HUES6 (cell line): Measurements from ENCODE around the gene SOX4.

Experiments used
- H3K27ac ChIP-seq: 2 replicates; pipeline ENCODE4 v1.7.0; 2013; ENCODE audit warnings: low read depth, mild to moderate bottlenecking, low read length, inconsistent platforms
- H3K27me3 ChIP-seq: 2 replicates; pipeline ENCODE4 v1.6.1; 2013; ENCODE audit warnings: low read length; ENCODE audit not compliant: control insufficient read depth, insufficient read depth
- H3K36me3 ChIP-seq: 2 replicates; pipeline ENCODE4 v1.6.1; 2013; ENCODE audit warnings: low read length; ENCODE audit not compliant: control insufficient read depth, insufficient read depth
- H3K4me1 ChIP-seq: 2 replicates; pipeline ENCODE4 v1.6.1; 2013; ENCODE audit warnings: low read length; ENCODE audit not compliant: control insufficient read depth, insufficient read depth
- H3K4me3 ChIP-seq: 2 replicates; pipeline ENCODE4 v1.5.1; 2013; ENCODE audit warnings: low read depth, low read length
- H3K9ac ChIP-seq: one replicate; pipeline ENCODE4 v1.6.1; 2013; ENCODE audit warnings: mild to moderate bottlenecking, low read length
- H3K9me3 ChIP-seq: 2 replicates; pipeline ENCODE4 v1.6.1; 2013; ENCODE audit warnings: low read depth, low read length; ENCODE audit not compliant: control insufficient read depth, insufficient read depth

The SOX4 gene

GRCh38 chr6:21586300-21586699 lies 7.3 kb upstream of the SOX4 start:
- H3K4me3 ChIP-seq, result peak overlapping the region; percentile 83; the same call in 1 of the 2 replicates
- H3K27me3 ChIP-seq, result peaks cover 9% of the 10 kb centered on the region; the same call in 1 of the 2 replicates
- H3K36me3 ChIP-seq, result no peaks in the 10 kb centered on the region
- no peak overlapping the region for H3K9ac ChIP-seq
- H3K27ac ChIP-seq, result no peak overlapping the region
- H3K9me3 ChIP-seq, result peaks cover 10% of the 10 kb centered on the region
- no peaks in the 10 kb centered on the region for H3K4me1 ChIP-seq

GRCh38 chr6:21586740-21587178 lies 6.8 kb upstream of the SOX4 start:
- H3K4me1 ChIP-seq, result no peaks in the 10 kb centered on the region
- peaks cover 9% of the 10 kb centered on the region; the same call in 1 of the 2 replicates for H3K27me3 ChIP-seq
- peak overlapping the region; percentile 83 for H3K4me3 ChIP-seq
- no peak overlapping the region for H3K27ac ChIP-seq
- H3K9me3 ChIP-seq, result peaks cover 9% of the 10 kb centered on the region
- peak overlapping the region; percentile 68 for H3K9ac ChIP-seq
- H3K36me3 ChIP-seq, result no peaks in the 10 kb centered on the region

GRCh38 chr6:21587179-21587960 lies 6.2 kb upstream of the SOX4 start:
- no peak overlapping the region for H3K27ac ChIP-seq
- H3K4me1 ChIP-seq, result no peaks in the 10 kb centered on the region
- H3K27me3 ChIP-seq, result peaks cover 9% of the 10 kb centered on the region; the same call in 1 of the 2 replicates
- peaks cover 4% of the 10 kb centered on the region; the same call in 1 of the 2 replicates for H3K9me3 ChIP-seq
- peak overlapping the region; percentile 83 for H3K4me3 ChIP-seq
- no peaks in the 10 kb centered on the region for H3K36me3 ChIP-seq
- H3K9ac ChIP-seq, result peak overlapping the region; percentile 68

- Histone ChIP-seq H3K4me3 (peak overlapping the region; percentile 83), H3K4me1 (peaks cover 4% of the 10 kb centered on the region; the same call in 1 of the 2 replicates), H3K9ac (peak overlapping the region; percentile 68), H3K36me3 (no peaks in the 10 kb centered on the region), H3K27me3 (peaks cover 9% of the 10 kb centered on the region; the same call in 1 of the 2 replicates), H3K27ac (no peak overlapping the region), H3K9me3 (no peaks in the 10 kb centered on the region)
These were observed 5.5 kb upstream of the SOX4 start for GRCh38 chr6:21587961-21588480.

GRCh38 chr6:21588481-21589351 lies 4.8 kb upstream of the SOX4 start:
- Histone ChIP-seq H3K4me3 (peak overlapping the region; percentile 83), H3K36me3 (no peaks in the 10 kb centered on the region), H3K27ac (no peak overlapping the region; the same call in 1 of the 2 replicates), H3K9me3 (no peaks in the 10 kb centered on the region), H3K4me1 (peaks cover 5% of the 10 kb centered on the region; the same call in 1 of the 2 replicates), H3K9ac (peak overlapping the region; percentile 68), H3K27me3 (peaks cover 9% of the 10 kb centered on the region; the same call in 1 of the 2 replicates)

GRCh38 chr6:21589352-21590345 lies 3.9 kb upstream of the SOX4 start:
- Histone ChIP-seq H3K9me3 (no peaks in the 10 kb centered on the region), H3K36me3 (0 out of 2 replicates have a peak, but pooled peaks cover 3% of the 10 kb centered on the region), H3K9ac (peak overlapping the region; percentile 68), H3K27me3 (peaks cover 9% of the 10 kb centered on the region; the same call in 1 of the 2 replicates), H3K4me1 (peaks cover 5% of the 10 kb centered on the region; the same call in 1 of the 2 replicates), H3K4me3 (peak overlapping the region; percentile 83), H3K27ac (no peak overlapping the region)

- H3K27me3 ChIP-seq, result peaks cover 9% of the 10 kb centered on the region; the same call in 1 of the 2 replicates
- no peak overlapping the region for H3K9ac ChIP-seq
- 0 out of 2 replicates have a peak, but pooled peaks cover 3% of the 10 kb centered on the region for H3K36me3 ChIP-seq
- H3K27ac ChIP-seq, result no peak overlapping the region
- H3K4me3 ChIP-seq, result no peak overlapping the region
- peaks cover 5% of the 10 kb centered on the region; the same call in 1 of the 2 replicates for H3K4me1 ChIP-seq
- no peaks in the 10 kb centered on the region for H3K9me3 ChIP-seq
These were observed 3.2 kb upstream of the SOX4 start for GRCh38 chr6:21590346-21590745.

GRCh38 chr6:21591446-21591845 lies 2.1 kb upstream of the SOX4 start:
- Histone ChIP-seq H3K4me3 (no peak overlapping the region), H3K27ac (no peak overlapping the region), H3K9me3 (no peaks in the 10 kb centered on the region), H3K27me3 (peaks cover 9% of the 10 kb centered on the region; the same call in 1 of the 2 replicates), H3K9ac (no peak overlapping the region), H3K4me1 (peaks cover 5% of the 10 kb centered on the region; the same call in 1 of the 2 replicates), H3K36me3 (peaks cover 14% of the 10 kb centered on the region)

GRCh38 chr6:21592953-21593352 lies 598 bp upstream of the SOX4 start:
- Histone ChIP-seq H3K9ac (no peak overlapping the region), H3K9me3 (no peaks in the 10 kb centered on the region), H3K4me1 (peaks cover 5% of the 10 kb centered on the region; the same call in 1 of the 2 replicates), H3K36me3 (peaks cover 29% of the 10 kb centered on the region), H3K4me3 (peak overlapping the region; percentile 98), H3K27me3 (peaks cover 5% of the 10 kb centered on the region; the same call in 1 of the 2 replicates), H3K27ac (no peak overlapping the region)
